Liver (tissue), 9 donors: Measurements from ENCODE around the gene CNIH2. TPM values are rescaled to one million over a fixed set of nuclear protein-coding genes. Genes with fewer than 3 reads are reported as not detected.
"Not testable (repeated sequence)": the region's sequence is repeated elsewhere in the genome, so short reads cannot be mapped to it uniquely, and the experiment has no call there.

ENCODE experiments used
- DNase-seq: peaks from one replicate; pipeline ENCODE4 v3.0.0-alpha.2; 2017; ENCODE audit warnings: low spot score
- H3K27ac ChIP-seq, 2 donors: one replicate each; pipeline ENCODE4 v1.7.0; 2013; ENCODE audit warnings: inconsistent platforms in 2 of 2, low read length in 2 of 2, control low read depth in 1 of 2, low read depth in 1 of 2, mild to moderate bottlenecking in 1 of 2
- H3K27me3 ChIP-seq, 4 donors: one replicate each; pipeline versions ENCODE4 v1.6.1 to v1.7.0; 2013; ENCODE audit warnings: low read length in 3 of 4, inconsistent platforms in 1 of 4, mild to moderate bottlenecking in 1 of 4, moderate library complexity in 1 of 4; ENCODE audit not compliant: control insufficient read depth in 4 of 4, insufficient read depth in 4 of 4
- H3K36me3 ChIP-seq, 4 donors: one replicate each; pipeline versions ENCODE4 v1.6.1 to v1.7.0; 2013; ENCODE audit warnings: low read length in 3 of 4, mild to moderate bottlenecking in 3 of 4, low read depth in 1 of 4, moderate library complexity in 1 of 4; ENCODE audit not compliant: control insufficient read depth in 4 of 4, insufficient read depth in 3 of 4
- H3K4me1 ChIP-seq, 4 donors: one replicate each; pipeline versions ENCODE4 v1.6.1 to v1.7.0; 2013; ENCODE audit warnings: low read length in 3 of 4, mild to moderate bottlenecking in 3 of 4, moderate library complexity in 1 of 4; ENCODE audit not compliant: control insufficient read depth in 4 of 4, insufficient read depth in 4 of 4
- H3K4me3 ChIP-seq, 3 donors: one replicate each; pipeline versions ENCODE4 v1.6.1 to v1.7.0; 2013; ENCODE audit warnings: low read length in 3 of 3, control low read depth in 1 of 3, low read depth in 1 of 3, mild to moderate bottlenecking in 1 of 3
- H3K9ac ChIP-seq, 2 donors: one replicate each; pipeline ENCODE4 v1.7.0; 2013; ENCODE audit warnings: low read length in 2 of 2, mild to moderate bottlenecking in 2 of 2, moderate library complexity in 2 of 2, control low read depth in 1 of 2, low read depth in 1 of 2
- H3K9me3 ChIP-seq, 4 donors: one replicate each; pipeline versions ENCODE4 v1.6.1 to v1.7.0; 2013; ENCODE audit warnings: low read length in 3 of 4; ENCODE audit not compliant: control insufficient read depth in 4 of 4
- FOXA1 ChIP-seq: IDR thresholded peaks from 2 replicates; pipeline ENCODE4 v1.6.1; 2016; ENCODE audit warnings: antibody characterized with exemption
- FOXA2 ChIP-seq: IDR thresholded peaks from 2 replicates; pipeline ENCODE4 v1.6.1; 2016; ENCODE audit warnings: antibody characterized with exemption
- GABPA ChIP-seq, 2 donors: IDR thresholded peaks in 1 of 2; conservative IDR thresholded peaks in 1 of 2; 2 replicates each; pipeline ENCODE4 v1.6.1; 2016; ENCODE audit warnings: antibody characterized with exemption in 2 of 2, mild to moderate bottlenecking in 1 of 2, moderate library complexity in 1 of 2
- HNF4A ChIP-seq, 2 donors: conservative IDR thresholded peaks; 2 replicates each; pipeline ENCODE4 v1.6.1; 2016; ENCODE audit warnings: antibody characterized with exemption in 2 of 2, mild to moderate bottlenecking in 2 of 2
- HNF4G ChIP-seq: IDR thresholded peaks from 2 replicates; pipeline ENCODE4 v1.6.1; 2016; ENCODE audit warnings: antibody characterized with exemption
- JUND ChIP-seq, 2 donors: IDR thresholded peaks; 2 replicates each; pipeline ENCODE4 v1.6.1; 2016; ENCODE audit warnings: antibody characterized with exemption in 2 of 2
- MAX ChIP-seq: IDR thresholded peaks from 2 replicates; pipeline ENCODE4 v1.6.1; 2016; ENCODE audit warnings: antibody characterized with exemption
- NR2F2 ChIP-seq: IDR thresholded peaks from 2 replicates; pipeline ENCODE4 v1.6.1; 2016; ENCODE audit warnings: antibody characterized with exemption
- RAD21 ChIP-seq, 2 donors: IDR thresholded peaks; 2 replicates each; pipeline ENCODE4 v1.6.1; 2016; ENCODE audit warnings: antibody characterized with exemption in 2 of 2, mild to moderate bottlenecking in 2 of 2
- RXRA ChIP-seq, 2 donors: IDR thresholded peaks; 2 replicates each; pipeline ENCODE4 v1.6.1; 2017 to 2018; ENCODE audit warnings: antibody characterized with exemption in 2 of 2, mild to moderate bottlenecking in 1 of 2
- TAF1 ChIP-seq: conservative IDR thresholded peaks from 2 replicates; pipeline ENCODE4 v1.6.1; 2016; ENCODE audit warnings: antibody characterized with exemption, mild to moderate bottlenecking
- YY1 ChIP-seq: IDR thresholded peaks from 2 replicates; pipeline ENCODE4 v1.6.1; 2016; ENCODE audit warnings: antibody characterized with exemption, mild to moderate bottlenecking
- WGBS: extraction: QIAGEN DNeasy Blood & Tissue Kit; methylation state at CpG from one replicate; pipeline ENCODE4 v1.1.7; 2013; 5-methylcytosine and 5-hydroxymethylcytosine counted together
- polyA plus RNA-seq, 2 donors: library from polyadenylated mRNA; stranded (reverse) in 1 of 2; unstranded in 1 of 2; fragments of 200-250 nt in 1 of 2; fragments of >200 nt in 1 of 2; fragmentation: Nextera tagmentation in 1 of 2; extraction: Ambion mirVana in 1 of 2; gene quantifications; one replicate each; pipeline versions ENCODE4 v1.2.1 to v1.2.3, GENCODE V29; 2013 to 2015
- total RNA-seq, 2 donors: library from RNA; depleted of rRNA; stranded (reverse); fragments of >200 nt; gene quantifications; one replicate each; pipeline ENCODE4 v1.2.3, GENCODE V29; 2014
- TF ChIP-seq, protein P1 (sequence below): IDR thresholded peaks from 2 replicates; pipeline ENCODE4 v1.6.1; 2016; ENCODE audit warnings: antibody characterized with exemption, mild to moderate bottlenecking
- TF ChIP-seq, protein P2 (sequence below): fragments of 150-350 bp; IDR thresholded peaks from 2 replicates; pipeline ENCODE4 v1.5.1; 2017; ENCODE audit warnings: improper control_type of control experiment, low read depth, low read length; ENCODE audit not compliant: missing input control
- donor health status: healthy.
- donor health status: healthy.
- donor health status: healthy.
- donor health status: healthy.
- donor health status: healthy.

The CNIH2 gene
- total and polyA plus RNA-seq, 4 donors: 0.07 TPM; not detected in 3

GRCh38 chr11:66302656-66303055 lies 24.7 kb downstream of the CNIH2 start:
- no peak overlapping the region for H3K27ac ChIP-seq
- H3K4me3 ChIP-seq: no peak overlapping the region
- no peaks in the 10 kb centered on the region for H3K27me3 ChIP-seq
- no peaks in the 10 kb centered on the region for H3K36me3 ChIP-seq
- no peaks in the 10 kb centered on the region for H3K4me1 ChIP-seq
- no peak for TF ChIP-seq TAF1
- TF ChIP-seq NR2F2: no peak
- TF ChIP-seq, protein P1, sequence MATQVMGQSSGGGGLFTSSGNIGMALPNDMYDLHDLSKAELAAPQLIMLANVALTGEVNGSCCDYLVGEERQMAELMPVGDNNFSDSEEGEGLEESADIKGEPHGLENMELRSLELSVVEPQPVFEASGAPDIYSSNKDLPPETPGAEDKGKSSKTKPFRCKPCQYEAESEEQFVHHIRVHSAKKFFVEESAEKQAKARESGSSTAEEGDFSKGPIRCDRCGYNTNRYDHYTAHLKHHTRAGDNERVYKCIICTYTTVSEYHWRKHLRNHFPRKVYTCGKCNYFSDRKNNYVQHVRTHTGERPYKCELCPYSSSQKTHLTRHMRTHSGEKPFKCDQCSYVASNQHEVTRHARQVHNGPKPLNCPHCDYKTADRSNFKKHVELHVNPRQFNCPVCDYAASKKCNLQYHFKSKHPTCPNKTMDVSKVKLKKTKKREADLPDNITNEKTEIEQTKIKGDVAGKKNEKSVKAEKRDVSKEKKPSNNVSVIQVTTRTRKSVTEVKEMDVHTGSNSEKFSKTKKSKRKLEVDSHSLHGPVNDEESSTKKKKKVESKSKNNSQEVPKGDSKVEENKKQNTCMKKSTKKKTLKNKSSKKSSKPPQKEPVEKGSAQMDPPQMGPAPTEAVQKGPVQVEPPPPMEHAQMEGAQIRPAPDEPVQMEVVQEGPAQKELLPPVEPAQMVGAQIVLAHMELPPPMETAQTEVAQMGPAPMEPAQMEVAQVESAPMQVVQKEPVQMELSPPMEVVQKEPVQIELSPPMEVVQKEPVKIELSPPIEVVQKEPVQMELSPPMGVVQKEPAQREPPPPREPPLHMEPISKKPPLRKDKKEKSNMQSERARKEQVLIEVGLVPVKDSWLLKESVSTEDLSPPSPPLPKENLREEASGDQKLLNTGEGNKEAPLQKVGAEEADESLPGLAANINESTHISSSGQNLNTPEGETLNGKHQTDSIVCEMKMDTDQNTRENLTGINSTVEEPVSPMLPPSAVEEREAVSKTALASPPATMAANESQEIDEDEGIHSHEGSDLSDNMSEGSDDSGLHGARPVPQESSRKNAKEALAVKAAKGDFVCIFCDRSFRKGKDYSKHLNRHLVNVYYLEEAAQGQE: no peak
- TF ChIP-seq JUND (IDR thresholded peaks at IDR 0.05): no peak
- no peak for TF ChIP-seq FOXA1
- TF ChIP-seq RAD21 (IDR thresholded peaks at IDR 0.05): no peak
- no peak for TF ChIP-seq FOXA2
- no peak for TF ChIP-seq RXRA (IDR thresholded peaks at IDR 0.05)
- no peak for TF ChIP-seq HNF4A (conservative IDR thresholded peaks at IDR 0.05)
- no peak for TF ChIP-seq MAX
- TF ChIP-seq GABPA (IDR thresholded peaks at IDR 0.05 in 1 of 2, conservative IDR thresholded peaks at IDR 0.05 in 1 of 2): no peak
- no peak for TF ChIP-seq YY1
- no peak for TF ChIP-seq HNF4G
- H3K9me3 ChIP-seq: no peaks in the 10 kb centered on the region
- no peak for DNase-seq
- no peak overlapping the region for H3K9ac ChIP-seq
- WGBS: 90% methylated on average over 12 of the region's 12 CpGs

GRCh38 chr11:66309475-66309874 lies 31.5 kb downstream of the CNIH2 start:
- no peaks in the 10 kb centered on the region for H3K36me3 ChIP-seq
- no peak overlapping the region for H3K9ac ChIP-seq
- no peak for TF ChIP-seq FOXA2
- no peak for TF ChIP-seq HNF4A (conservative IDR thresholded peaks at IDR 0.05)
- no peaks in the 10 kb centered on the region for H3K9me3 ChIP-seq
- H3K4me1 ChIP-seq: peaks cover 0 to 12% (median 5%) of the 10 kb centered on the region in 4 donors
- 66% methylated on average over 3 of the region's 3 CpGs for WGBS
- H3K4me3 ChIP-seq: no peak overlapping the region
- H3K27ac ChIP-seq: no peak overlapping the region
- H3K27me3 ChIP-seq: no peaks in the 10 kb centered on the region
- no peak for DNase-seq

DNA sequence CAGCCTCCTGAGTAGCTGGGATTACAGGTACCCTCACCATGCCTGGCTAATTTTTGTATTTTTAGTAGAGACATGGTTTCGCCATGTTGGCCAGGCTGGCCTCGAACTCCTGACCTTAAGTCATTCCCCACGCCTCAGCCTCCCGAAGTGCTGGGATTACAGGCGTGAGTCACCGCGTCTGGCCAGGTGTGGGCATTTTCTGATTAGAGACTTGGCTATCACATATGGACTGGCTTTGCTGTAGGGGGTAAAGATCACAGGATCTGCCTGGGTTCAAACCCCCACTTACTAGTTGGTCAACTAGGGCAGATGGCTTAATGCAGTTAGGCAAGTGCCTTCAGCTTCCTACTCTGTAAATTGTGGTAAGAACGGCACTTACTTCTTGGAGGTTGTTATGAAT lies 32.3 kb downstream of the CNIH2 start:
- TF ChIP-seq GABPA (IDR thresholded peaks at IDR 0.05 in 1 of 2, conservative IDR thresholded peaks at IDR 0.05 in 1 of 2) (no peak), TAF1 (no peak), HNF4G (no peak), FOXA1 (no peak), RAD21 (IDR thresholded peaks at IDR 0.05) (no peak)
- TF ChIP-seq, protein P2, sequence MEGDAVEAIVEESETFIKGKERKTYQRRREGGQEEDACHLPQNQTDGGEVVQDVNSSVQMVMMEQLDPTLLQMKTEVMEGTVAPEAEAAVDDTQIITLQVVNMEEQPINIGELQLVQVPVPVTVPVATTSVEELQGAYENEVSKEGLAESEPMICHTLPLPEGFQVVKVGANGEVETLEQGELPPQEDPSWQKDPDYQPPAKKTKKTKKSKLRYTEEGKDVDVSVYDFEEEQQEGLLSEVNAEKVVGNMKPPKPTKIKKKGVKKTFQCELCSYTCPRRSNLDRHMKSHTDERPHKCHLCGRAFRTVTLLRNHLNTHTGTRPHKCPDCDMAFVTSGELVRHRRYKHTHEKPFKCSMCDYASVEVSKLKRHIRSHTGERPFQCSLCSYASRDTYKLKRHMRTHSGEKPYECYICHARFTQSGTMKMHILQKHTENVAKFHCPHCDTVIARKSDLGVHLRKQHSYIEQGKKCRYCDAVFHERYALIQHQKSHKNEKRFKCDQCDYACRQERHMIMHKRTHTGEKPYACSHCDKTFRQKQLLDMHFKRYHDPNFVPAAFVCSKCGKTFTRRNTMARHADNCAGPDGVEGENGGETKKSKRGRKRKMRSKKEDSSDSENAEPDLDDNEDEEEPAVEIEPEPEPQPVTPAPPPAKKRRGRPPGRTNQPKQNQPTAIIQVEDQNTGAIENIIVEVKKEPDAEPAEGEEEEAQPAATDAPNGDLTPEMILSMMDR: no peak
- no peak overlapping the region for H3K27ac ChIP-seq
- peaks cover 0 to 12% (median 5%) of the 10 kb centered on the region in 4 donors for H3K4me1 ChIP-seq
- no peaks in the 10 kb centered on the region for H3K36me3 ChIP-seq
- 81% methylated on average over 8 of the region's 8 CpGs for WGBS
- no peak for DNase-seq
- no peaks in the 10 kb centered on the region for H3K27me3 ChIP-seq
- no peak overlapping the region for H3K4me3 ChIP-seq
- H3K9me3 ChIP-seq: no peaks in the 10 kb centered on the region
- H3K9ac ChIP-seq: no peak overlapping the region

- H3K9me3 ChIP-seq, H3K27ac ChIP-seq, H3K9ac ChIP-seq, H3K4me3 ChIP-seq, H3K27me3 ChIP-seq, H3K36me3 ChIP-seq, DNase-seq: not testable (repeated sequence)
- H3K4me1 ChIP-seq: peaks cover 0 to 12% (median 5%) of the 10 kb centered on the region in 4 donors
- WGBS: 92% methylated on average over 18 of the region's 18 CpGs
These were observed 32.9 kb downstream of the CNIH2 start for GRCh38 chr11:66310803-66311440.
